PFSK-1 (cell line): Measurements from ENCODE around the gene KLF16.

Source experiments
- FOXP2 ChIP-seq: optimal IDR thresholded peaks from 2 replicates; pipeline ENCODE3; 2011; ENCODE audit warnings: borderline replicate concordance, control low read depth, inconsistent platforms; ENCODE audit not compliant: insufficient read depth; ENCODE audit errors: extremely low read length, extremely low read depth
- POLR2AphosphoS5 ChIP-seq: IDR thresholded peaks from 2 replicates; pipeline ENCODE4 v1.6.1; 2012; ENCODE audit warnings: low read depth, mild to moderate bottlenecking, control low read depth, low read length, moderate library complexity
- SIN3A ChIP-seq: IDR thresholded peaks from 2 replicates; pipeline ENCODE4 v1.6.1; 2012; ENCODE audit warnings: mild to moderate bottlenecking, low read length, moderate library complexity, borderline replicate concordance; ENCODE audit not compliant: insufficient read depth
- TAF1 ChIP-seq: IDR thresholded peaks from 2 replicates; pipeline ENCODE4 v1.6.1; 2012; ENCODE audit warnings: low read length, control low read depth, borderline replicate concordance; ENCODE audit not compliant: insufficient read depth
- TF ChIP-seq, protein P1 (sequence below), 2 experiments: IDR thresholded peaks; 2 replicates each; pipeline versions ENCODE4 v1.6.1 to v1.8.0; 2011 to 2012; ENCODE audit warnings: low read depth in 2 of 2, low read length in 2 of 2, control low read depth in 1 of 2, inconsistent platforms in 1 of 2, mild to moderate bottlenecking in 1 of 2, moderate library complexity in 1 of 2; ENCODE audit not compliant: insufficient read depth in 1 of 2

GRCh38 chr19:1832046-1832663, 31.2 kb downstream of the KLF16 start:
- TF ChIP-seq, protein P1, sequence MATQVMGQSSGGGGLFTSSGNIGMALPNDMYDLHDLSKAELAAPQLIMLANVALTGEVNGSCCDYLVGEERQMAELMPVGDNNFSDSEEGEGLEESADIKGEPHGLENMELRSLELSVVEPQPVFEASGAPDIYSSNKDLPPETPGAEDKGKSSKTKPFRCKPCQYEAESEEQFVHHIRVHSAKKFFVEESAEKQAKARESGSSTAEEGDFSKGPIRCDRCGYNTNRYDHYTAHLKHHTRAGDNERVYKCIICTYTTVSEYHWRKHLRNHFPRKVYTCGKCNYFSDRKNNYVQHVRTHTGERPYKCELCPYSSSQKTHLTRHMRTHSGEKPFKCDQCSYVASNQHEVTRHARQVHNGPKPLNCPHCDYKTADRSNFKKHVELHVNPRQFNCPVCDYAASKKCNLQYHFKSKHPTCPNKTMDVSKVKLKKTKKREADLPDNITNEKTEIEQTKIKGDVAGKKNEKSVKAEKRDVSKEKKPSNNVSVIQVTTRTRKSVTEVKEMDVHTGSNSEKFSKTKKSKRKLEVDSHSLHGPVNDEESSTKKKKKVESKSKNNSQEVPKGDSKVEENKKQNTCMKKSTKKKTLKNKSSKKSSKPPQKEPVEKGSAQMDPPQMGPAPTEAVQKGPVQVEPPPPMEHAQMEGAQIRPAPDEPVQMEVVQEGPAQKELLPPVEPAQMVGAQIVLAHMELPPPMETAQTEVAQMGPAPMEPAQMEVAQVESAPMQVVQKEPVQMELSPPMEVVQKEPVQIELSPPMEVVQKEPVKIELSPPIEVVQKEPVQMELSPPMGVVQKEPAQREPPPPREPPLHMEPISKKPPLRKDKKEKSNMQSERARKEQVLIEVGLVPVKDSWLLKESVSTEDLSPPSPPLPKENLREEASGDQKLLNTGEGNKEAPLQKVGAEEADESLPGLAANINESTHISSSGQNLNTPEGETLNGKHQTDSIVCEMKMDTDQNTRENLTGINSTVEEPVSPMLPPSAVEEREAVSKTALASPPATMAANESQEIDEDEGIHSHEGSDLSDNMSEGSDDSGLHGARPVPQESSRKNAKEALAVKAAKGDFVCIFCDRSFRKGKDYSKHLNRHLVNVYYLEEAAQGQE (IDR thresholded peaks at IDR 0.05; ENCODE audit: insufficient read depth in 1 of 2, low read depth in 2 of 2, low read length in 2 of 2), result no peak
- no peak for TF ChIP-seq TAF1
- TF ChIP-seq POLR2AphosphoS5, result no peak
- TF ChIP-seq SIN3A, result no peak
- no peak for TF ChIP-seq FOXP2
